Colonic mucosa (tissue), 4 donors: ENCODE data around the gene PNLIPRP1. TPM values are rescaled to one million over a fixed set of nuclear protein-coding genes. Genes with fewer than 3 reads are reported as not detected.

Experiments used
- DNase-seq: peaks from one replicate; pipeline ENCODE4 v3.0.0-alpha.2; 2020
- H3K27ac ChIP-seq: fragments of 200-600 bp; one replicate; pipeline ENCODE4 v1.8.0; 2021
- H3K27me3 ChIP-seq: fragments of 200-600 bp; one replicate; pipeline ENCODE4 v1.8.0; 2021
- H3K36me3 ChIP-seq: fragments of 200-600 bp; one replicate; pipeline ENCODE4 v1.8.0; 2021
- H3K4me1 ChIP-seq: fragments of 200-600 bp; one replicate; pipeline ENCODE4 v1.8.0; 2021; ENCODE audit warnings: mild to moderate bottlenecking
- H3K4me3 ChIP-seq: fragments of 200-600 bp; one replicate; pipeline ENCODE4 v1.8.0; 2021
- H3K9ac ChIP-seq, 2 donors: one replicate each; pipeline ENCODE4 v1.7.0; 2013; ENCODE audit warnings: control low read depth in 2 of 2, low read depth in 2 of 2, low read length in 2 of 2
- H3K9me3 ChIP-seq: fragments of 200-600 bp; one replicate; pipeline ENCODE4 v1.8.0; 2021
- CTCF ChIP-seq: fragments of 200-600 bp; IDR thresholded peaks from one replicate; pipeline ENCODE4 v1.8.0; 2022; ENCODE audit warnings: antibody characterized with exemption, mild to moderate bottlenecking
- intact Hi-C: fragments of 100-400 bp; cut with DNase I; formaldehyde crosslinking; loops from one replicate; pipeline ENCODE4 v1.14.1; 2022
- total RNA-seq, 2 donors: library from RNA; stranded (reverse); fragmentation: NEBNext Ultra II Directional in 1 of 2; extraction: Animal tissue kit (Norgen Biotek cat#: 25700) in 1 of 2; gene quantifications; one replicate each; pipeline ENCODE4 v1.2.1, GENCODE V29; 2021
- donor health status: healthy.
- donor health status: DM: no; HTN: no; CAD: no.
- donor health status: DM: no; HTN: no; CAD: no.

Gene PNLIPRP1
- total RNA-seq, 2 donors from 2014 or later, result 2.5 TPM; not detected in 1

GRCh38 chr10:116614796-116615195, 24.0 kb downstream of the PNLIPRP1 start:
- Histone ChIP-seq H3K4me1 (no peaks in the 10 kb centered on the region), H3K36me3 (no peaks in the 10 kb centered on the region), H3K9ac (no peak overlapping the region), H3K27ac (no peak overlapping the region), H3K27me3 (no peaks in the 10 kb centered on the region), H3K9me3 (no peaks in the 10 kb centered on the region), H3K4me3 (no peak overlapping the region)
- intact Hi-C loops, result no loop called here
- no peak for DNase-seq
- TF ChIP-seq CTCF, result no peak

- H3K36me3 ChIP-seq, result no peaks in the 10 kb centered on the region
- H3K27me3 ChIP-seq, result no peaks in the 10 kb centered on the region
- no peak overlapping the region for H3K27ac ChIP-seq
- no peak overlapping the region for H3K4me3 ChIP-seq
- intact Hi-C loops, result no loop called here
- DNase-seq, result no peak
- no peaks in the 10 kb centered on the region for H3K9me3 ChIP-seq
- no peak for TF ChIP-seq CTCF
- no peaks in the 10 kb centered on the region for H3K4me1 ChIP-seq
- no peak overlapping the region for H3K9ac ChIP-seq
These were observed 24.5 kb downstream of the PNLIPRP1 start for GRCh38 chr10:116615199-116615776.

GRCh38 chr10:116620423-116621400, 30.0 kb downstream of the PNLIPRP1 start, which contains the start of gene PNLIPRP2:
TSS of gene PNLIPRP2 (plus strand) at chr10:116620953.
- Histone ChIP-seq H3K27ac (peak within 1 kb of the TSS; percentile 62), H3K9ac (peak within 1 kb of the TSS; percentile 44 to 47), H3K4me3 (no peak within 1 kb of the TSS), H3K27me3 (no peaks in the 10 kb centered on the region), H3K9me3 (no peaks in the 10 kb centered on the region), H3K4me1 (peaks cover 3% of the 10 kb centered on the region), H3K36me3 (no peaks in the 10 kb centered on the region)
- intact Hi-C loops, result no loop called here
- DNase-seq, result peak; percentile 82
- no peak for TF ChIP-seq CTCF

- no peak for TF ChIP-seq CTCF
- DNase-seq, result peak; percentile 31
- Histone ChIP-seq H3K27ac (no peak overlapping the region), H3K27me3 (no peaks in the 10 kb centered on the region), H3K36me3 (no peaks in the 10 kb centered on the region), H3K9ac (peak overlapping the region in 1 of 2 donors; percentile 40), H3K9me3 (no peaks in the 10 kb centered on the region), H3K4me1 (peaks cover 3% of the 10 kb centered on the region), H3K4me3 (no peak overlapping the region)
- intact Hi-C loops, result no loop called here
These were observed 30.7 kb downstream of the PNLIPRP1 start for GRCh38 chr10:116621476-116621875.

GRCh38 chr10:116621934-116622655, 31.3 kb downstream of the PNLIPRP1 start:
- Histone ChIP-seq H3K9ac (no peak overlapping the region), H3K4me3 (no peak overlapping the region), H3K9me3 (no peaks in the 10 kb centered on the region), H3K36me3 (no peaks in the 10 kb centered on the region), H3K27me3 (no peaks in the 10 kb centered on the region), H3K4me1 (peaks cover 3% of the 10 kb centered on the region), H3K27ac (no peak overlapping the region)
- intact Hi-C loops, result no loop called here
- TF ChIP-seq CTCF, result no peak
- no peak for DNase-seq
